GM19395 (cell line): ENCODE data around the gene STAG3.

Source experiments
- ATAC-seq: cut with Tn5 transposase; IDR thresholded peaks from one replicate; pipeline ENCODE4 v1.9.1; 2021; ENCODE audit warnings: mild to moderate bottlenecking, moderate library complexity; ENCODE audit not compliant: unreplicated experiment

STAG3 gene

GRCh38 chr7:100155553-100156317 lies 22.0 kb upstream of the STAG3 start:
- no peak for ATAC-seq

GRCh38 chr7:100156331-100157068 lies 21.2 kb upstream of the STAG3 start:
- no peak for ATAC-seq

GRCh38 chr7:100157069-100157333 lies 20.7 kb upstream of the STAG3 start:
- ATAC-seq, result no peak

DNA sequence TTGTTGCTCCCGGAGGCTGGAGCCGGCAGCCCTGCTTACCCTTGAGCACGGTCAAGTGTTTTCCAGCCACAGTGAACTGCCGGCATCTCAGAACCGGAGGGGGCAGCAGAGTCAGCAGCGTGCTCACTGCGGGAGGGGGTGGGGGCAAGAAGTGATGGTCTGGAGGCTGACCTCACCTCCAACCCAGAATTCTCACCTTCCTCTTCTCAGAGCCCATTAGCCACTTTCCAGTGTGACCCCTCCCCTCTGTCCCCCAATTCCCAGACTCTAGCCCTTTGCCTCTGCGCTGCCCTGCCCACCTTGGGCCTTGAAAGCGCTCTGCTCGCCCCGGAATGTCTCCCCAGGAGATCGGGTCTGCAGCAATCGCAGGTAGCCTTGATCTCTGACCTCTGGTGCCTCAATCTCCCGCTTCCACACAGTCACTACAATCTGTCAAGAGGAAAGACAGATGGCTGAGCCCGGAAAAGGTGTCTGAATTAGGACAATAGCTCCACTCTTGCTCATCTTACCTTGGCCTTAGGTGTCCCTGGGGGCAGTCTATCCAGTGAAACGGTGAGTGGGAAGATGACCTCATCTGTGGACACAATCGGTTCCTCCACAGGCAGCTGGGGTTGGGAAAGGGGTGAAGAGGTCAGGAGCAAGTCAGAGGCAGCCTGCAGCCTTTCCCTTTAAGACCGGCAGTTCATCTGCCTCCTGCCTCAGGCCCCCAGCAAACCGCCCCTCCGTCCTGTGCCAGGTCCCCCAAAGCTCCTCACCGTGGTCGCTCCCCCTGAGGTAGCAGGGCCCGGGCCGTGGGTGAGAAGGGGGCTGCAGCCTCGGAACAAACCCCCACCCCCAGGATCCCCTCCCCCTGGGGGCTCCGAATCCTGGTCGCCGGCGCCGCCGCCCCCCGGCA lies 20.1 kb upstream of the STAG3 start:
- ATAC-seq, result no peak

DNA sequence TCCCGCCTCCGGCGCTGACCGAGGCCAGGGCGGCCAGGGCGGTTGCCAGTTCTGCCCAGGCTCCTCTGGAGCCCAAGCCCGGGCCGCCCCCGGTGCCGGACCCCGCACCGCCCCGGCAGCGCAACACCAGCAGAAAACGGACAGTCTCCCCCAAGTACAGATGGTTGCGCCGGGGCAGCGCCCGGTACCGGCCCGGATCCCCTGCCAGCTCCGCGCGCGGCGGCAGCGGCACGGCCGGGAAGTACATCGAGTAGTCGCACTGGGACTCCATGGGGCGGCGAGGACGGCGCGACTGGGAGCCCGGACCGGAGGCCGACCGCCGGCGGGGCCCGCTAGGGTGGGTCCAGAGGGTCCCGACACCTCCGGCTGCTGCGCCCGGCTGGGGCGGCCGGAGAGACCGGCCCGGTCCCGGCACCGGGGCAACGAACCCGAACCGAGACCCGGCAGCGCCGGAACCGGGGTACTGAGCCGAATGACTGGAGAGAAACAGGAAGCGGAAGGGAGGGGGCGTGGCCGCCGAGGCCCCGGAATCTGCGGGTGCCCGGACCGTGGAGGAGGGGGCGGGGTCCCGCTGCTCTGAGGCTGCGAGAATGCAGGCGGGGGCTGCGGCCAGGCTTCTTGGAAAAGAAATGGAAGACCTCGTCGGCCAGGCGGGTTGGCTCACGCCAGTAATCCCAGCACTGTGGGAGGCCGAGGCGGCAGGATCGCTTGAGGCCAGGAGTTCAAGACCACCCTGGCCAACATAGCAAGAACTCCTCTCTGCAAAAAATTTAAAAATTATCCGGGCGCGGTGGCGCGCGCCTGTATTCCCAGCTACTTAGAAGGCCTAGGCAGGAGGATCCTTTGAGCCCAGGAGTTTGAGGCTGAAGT lies 19.3 kb upstream of the STAG3 start, which contains the start of gene TRAPPC14:
Gene TRAPPC14, minus strand, starts transcription at position 495 of the 870 bp plus-strand sequence. Its CDS starts 224 bp downstream, at position 271.
- peak; percentile 73 for ATAC-seq

DNA sequence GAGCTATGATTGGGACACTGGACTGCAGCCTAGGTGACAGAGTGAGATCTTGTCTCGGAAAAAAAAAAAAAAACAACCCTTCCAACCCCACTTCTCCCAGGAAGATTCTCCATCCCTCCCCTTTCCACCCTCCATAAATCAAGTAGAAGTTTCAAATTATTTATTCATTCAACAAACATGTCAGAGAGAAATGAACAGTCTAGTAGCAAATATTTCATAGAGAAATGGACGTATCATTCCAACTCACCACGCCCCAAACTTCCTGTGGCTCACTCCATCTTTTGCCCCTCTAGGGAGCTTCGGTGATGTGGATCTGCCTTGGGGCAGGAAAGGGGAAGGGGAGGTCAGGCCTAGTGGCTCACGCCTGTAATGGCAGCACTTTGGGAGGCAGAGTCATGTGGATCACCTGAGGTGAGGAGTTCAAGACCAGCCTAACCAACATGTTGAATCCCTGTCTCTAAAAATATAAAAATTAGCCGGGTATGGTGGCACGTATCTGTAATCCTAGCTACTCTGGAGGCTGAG lies 18.6 kb upstream of the STAG3 start:
- ATAC-seq, result no peak

DNA sequence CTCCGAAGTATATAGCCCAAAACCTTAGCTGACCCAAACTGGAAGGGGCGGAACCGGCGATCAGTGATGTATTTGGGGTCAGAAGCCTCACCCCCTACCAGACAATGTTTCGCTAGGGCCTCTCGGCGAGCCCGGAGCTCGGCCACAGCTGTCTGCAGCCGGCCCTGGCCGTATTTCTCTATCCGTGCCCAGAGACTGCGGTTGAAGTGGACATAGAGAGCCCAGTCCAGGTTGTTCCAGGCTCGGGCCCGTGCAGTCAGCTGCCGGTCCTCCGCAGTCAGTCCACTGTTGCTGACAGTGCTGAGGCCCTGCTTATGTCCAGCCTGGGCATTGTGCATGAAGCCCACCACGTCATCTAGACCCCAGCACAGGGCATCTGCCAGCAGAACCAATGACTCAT lies 17.7 kb upstream of the STAG3 start:
- no peak for ATAC-seq

DNA sequence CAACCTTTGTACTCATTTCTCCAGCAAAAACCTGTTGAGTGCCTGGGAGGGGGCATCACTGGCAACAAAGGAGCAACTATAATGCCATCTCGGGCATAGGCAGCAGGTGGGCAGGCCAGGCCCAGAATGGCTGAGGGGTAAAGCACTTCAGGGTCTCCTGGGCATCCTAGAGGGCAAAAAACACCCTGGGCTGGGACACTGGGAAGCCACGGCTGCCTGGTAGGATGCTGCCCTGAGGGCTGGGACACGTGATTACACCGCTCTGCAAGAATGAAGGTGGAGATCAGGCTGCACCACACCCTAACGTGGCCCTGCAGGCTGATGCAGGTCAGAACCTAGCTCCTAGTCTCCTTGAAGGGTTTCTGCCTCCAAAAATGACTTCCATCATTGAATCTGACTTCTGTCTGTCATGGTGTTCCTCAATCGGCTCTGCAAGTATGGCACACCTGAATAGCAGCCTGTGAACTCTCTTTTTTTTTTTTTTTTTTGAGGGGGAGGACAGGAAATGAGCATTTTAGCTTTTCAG lies 14.6 kb upstream of the STAG3 start:
- no peak for ATAC-seq

DNA sequence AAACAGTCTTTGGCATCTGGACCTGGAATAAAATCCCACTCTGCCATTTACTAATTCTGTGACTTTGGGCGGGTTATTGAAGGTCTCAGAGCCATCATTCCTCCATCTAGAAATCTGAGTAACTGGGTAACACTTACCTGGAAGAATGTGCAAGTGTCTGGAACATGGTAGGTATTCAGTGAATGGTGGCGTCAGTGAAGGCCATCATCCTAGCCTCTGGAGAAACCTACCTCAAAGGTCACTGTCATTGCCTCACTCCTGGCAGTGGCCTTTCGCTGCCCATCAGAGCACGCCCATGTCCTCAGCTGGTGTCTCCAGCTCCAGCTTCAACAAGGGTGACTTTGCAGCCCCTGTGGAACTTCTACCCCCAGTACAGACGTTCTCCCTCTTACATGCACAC lies 13.8 kb upstream of the STAG3 start:
- ATAC-seq, result no peak

DNA sequence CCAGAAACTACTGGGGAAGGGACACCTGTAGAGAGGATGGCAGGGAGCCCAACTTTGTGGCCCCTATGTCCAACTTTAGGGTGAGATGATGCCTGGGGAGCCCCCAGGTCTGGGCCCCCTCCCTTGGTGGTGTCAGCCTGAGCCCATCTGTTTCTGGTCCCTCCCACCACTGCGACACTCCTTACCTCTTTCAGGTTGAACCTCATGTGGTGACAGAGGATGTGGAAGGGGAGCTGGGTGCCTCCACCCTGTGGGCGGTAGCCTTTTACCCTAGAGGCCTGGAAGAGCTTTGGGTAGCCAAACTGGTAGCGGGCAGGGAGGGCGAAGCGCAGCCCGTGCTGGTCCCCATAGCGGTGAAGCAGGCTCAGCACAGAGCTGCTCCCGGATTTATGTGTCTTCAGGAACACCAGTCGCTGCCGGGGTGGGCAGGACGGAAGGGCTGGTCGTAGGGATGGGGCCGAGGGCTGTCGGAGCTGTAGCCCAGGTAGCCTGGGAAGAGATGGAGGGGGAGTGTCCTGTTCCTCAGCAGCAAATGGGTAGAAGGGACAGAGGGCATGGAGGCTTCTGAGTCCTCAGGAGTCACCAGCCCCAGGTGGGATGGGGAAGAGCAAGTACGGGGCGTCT lies 11.3 kb upstream of the STAG3 start:
- no peak for ATAC-seq

GRCh38 chr7:100166970-100167911 lies 10.5 kb upstream of the STAG3 start:
- ATAC-seq, result no peak

GRCh38 chr7:100167912-100168323 lies 9.8 kb upstream of the STAG3 start:
- ATAC-seq, result no peak

GRCh38 chr7:100169147-100169850 lies 8.4 kb upstream of the STAG3 start:
- no peak for ATAC-seq

GRCh38 chr7:100170101-100170897 lies 7.4 kb upstream of the STAG3 start:
- ATAC-seq, result no peak

- ATAC-seq, result no peak
Measured at GRCh38 chr7:100171087-100171681, 6.5 kb upstream of the STAG3 start.

- no peak for ATAC-seq
Measured at GRCh38 chr7:100171840-100172239, 5.9 kb upstream of the STAG3 start.
